Gastroesophageal sphincter (tissue), 4 donors: ENCODE measurements around the gene WIPF1. TPM values are rescaled to one million over a fixed set of nuclear protein-coding genes. Genes with fewer than 3 reads are reported as not detected.

Experiments
- ATAC-seq: fragments of 150-250 bp; one replicate; pipeline ENCODE4 v1.9.1; 2016; ENCODE audit warnings: mild to moderate bottlenecking, moderate library complexity
- H3K27ac ChIP-seq, 4 donors: fragments of 200-600 bp; sonication (generic) in 3 of 4; 1 replicate in 3 of 4; 2 replicates in 1 of 4; pipeline ENCODE4 v1.5.1; 2016 to 2019
- H3K27me3 ChIP-seq: fragments of 200-600 bp; sonication (generic); one replicate; pipeline ENCODE4 v1.5.1; 2019
- H3K36me3 ChIP-seq, 2 donors: fragments of 200-600 bp; sonication (generic); one replicate each; pipeline ENCODE4 v1.5.1; 2019; ENCODE audit warnings: control low read depth in 1 of 2
- H3K4me1 ChIP-seq, 3 donors: fragments of 200-600 bp; sonication (generic); 1 replicate in 2 of 3; 2 replicates in 1 of 3; pipeline ENCODE4 v1.5.1; 2016 to 2019; ENCODE audit warnings: control low read depth in 2 of 3
- H3K4me3 ChIP-seq, 2 donors: fragments of 200-600 bp; sonication (generic); one replicate each; pipeline ENCODE4 v1.5.1; 2019; ENCODE audit warnings: mild to moderate bottlenecking in 1 of 2, moderate library complexity in 1 of 2
- H3K9me3 ChIP-seq, 3 donors: fragments of 200-600 bp; sonication (generic); one replicate each; pipeline ENCODE4 v1.5.1; 2017 to 2019; ENCODE audit warnings: control low read depth in 2 of 3
- CTCF ChIP-seq, 4 experiments: fragments of 200-600 bp in 2 of 4; fragments of 450-650 bp in 2 of 4; sonication (generic) in 1 of 4; IDR thresholded peaks; one replicate each; pipeline ENCODE4 v1.5.1; 2017 to 2019; ENCODE audit warnings: antibody characterized with exemption in 4 of 4, mild to moderate bottlenecking in 2 of 4, moderate library complexity in 2 of 4
- EP300 ChIP-seq: sonication (generic); formaldehyde crosslinking; IDR thresholded peaks from one replicate; pipeline ENCODE4 v1.6.1; 2017; ENCODE audit warnings: antibody characterized with exemption, mild to moderate bottlenecking
- POLR2A ChIP-seq, 2 donors: fragments of 450-650 bp; IDR thresholded peaks; one replicate each; pipeline ENCODE4 v1.6.1; 2017; ENCODE audit warnings: antibody characterized with exemption in 2 of 2, mild to moderate bottlenecking in 2 of 2, moderate library complexity in 1 of 2
- POLR2AphosphoS5 ChIP-seq: sonication (generic); formaldehyde crosslinking; IDR thresholded peaks from one replicate; pipeline ENCODE4 v1.6.1; 2017; ENCODE audit warnings: antibody characterized with exemption
- WGBS, 2 donors: methylation state at CpG; one replicate each; pipeline ENCODE4 v1.1.5; 2018; ENCODE audit warnings: low coverage in 1 of 2; 5-methylcytosine and 5-hydroxymethylcytosine counted together
- total RNA-seq, 4 donors: library from RNA; depleted of rRNA; stranded (reverse); fragments of >200 nt; gene quantifications; one replicate each; pipeline ENCODE4 v1.1.0, GENCODE V29; 2016

WIPF1 gene
- total RNA-seq, 4 donors from 2014 or later, result 32.2 to 50.4 (median 44.2) TPM

DNA sequence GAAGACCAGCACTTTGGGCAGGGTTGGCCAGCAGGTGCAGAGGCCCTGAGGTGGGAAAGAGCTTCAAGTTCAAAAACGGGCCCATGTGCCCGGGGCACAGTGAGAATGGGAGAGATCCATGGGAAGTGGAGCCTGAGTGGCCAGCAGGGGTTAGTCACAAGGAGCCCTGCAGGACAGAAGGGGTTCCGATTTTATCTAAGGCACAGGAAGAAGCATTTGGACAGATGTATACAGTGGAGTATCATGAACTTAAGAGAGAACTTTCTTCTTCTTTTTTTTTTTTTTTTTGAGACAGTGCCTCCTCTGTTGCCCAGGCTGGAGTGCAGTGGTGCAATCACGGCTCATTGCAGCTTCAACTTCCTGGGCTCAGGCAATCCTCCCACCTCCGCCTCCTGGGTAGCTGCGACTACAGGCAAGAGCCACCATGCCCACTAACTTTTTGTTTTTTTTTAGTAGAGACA is 24.0 kb downstream of the WIPF1 start:
- TF ChIP-seq POLR2AphosphoS5 (no peak), EP300 (no peak), CTCF (IDR thresholded peaks at IDR 0.05) (no peak), POLR2A (IDR thresholded peaks at IDR 0.05) (no peak)
- Histone ChIP-seq H3K9me3 (no peaks in the 10 kb centered on the region), H3K4me3 (no peak overlapping the region), H3K27ac (peak overlapping the region in 2 of 4 donors; percentile 32 to 42), H3K36me3 (peaks cover 0 to 65% of the 10 kb centered on the region in 2 donors), H3K27me3 (no peaks in the 10 kb centered on the region), H3K4me1 (peaks cover 0 to 28% (median 0%) of the 10 kb centered on the region in 3 donors)
- ATAC-seq, result no peak
- 83 to 84% methylated on average over 6 of the region's 6 CpGs for WGBS, 2 donors

- 87 to 96% methylated on average over 3 of the region's 3 CpGs for WGBS, 2 donors
- ATAC-seq, result no peak
- Histone ChIP-seq H3K4me3 (no peak overlapping the region), H3K9me3 (no peaks in the 10 kb centered on the region), H3K4me1 (peaks cover 0 to 28% (median 0%) of the 10 kb centered on the region in 3 donors), H3K27ac (no peak overlapping the region), H3K27me3 (no peaks in the 10 kb centered on the region), H3K36me3 (peaks cover 0 to 71% of the 10 kb centered on the region in 2 donors)
- TF ChIP-seq EP300 (no peak), POLR2A (IDR thresholded peaks at IDR 0.05) (no peak), POLR2AphosphoS5 (no peak), CTCF (IDR thresholded peaks at IDR 0.05) (no peak)
Observed at GRCh38 chr2:174572556-174572955, 25.0 kb downstream of the WIPF1 start.

GRCh38 chr2:174571669-174572323 is 25.8 kb downstream of the WIPF1 start:
- ATAC-seq, result no peak
- 93% methylated on average over 3 to 20 of the region's 33 CpGs for WGBS, 2 donors

GRCh38 chr2:174570318-174570958 is 27.2 kb downstream of the WIPF1 start:
- no peak for TF ChIP-seq EP300
- no peak for TF ChIP-seq POLR2AphosphoS5
- TF ChIP-seq CTCF (IDR thresholded peaks at IDR 0.05), result no peak
- no peak for TF ChIP-seq POLR2A (IDR thresholded peaks at IDR 0.05)
- ATAC-seq, result no peak
- 92 to 99% methylated on average over 6 to 8 of the region's 8 CpGs for WGBS, 2 donors
- H3K9me3 ChIP-seq, result no peaks in the 10 kb centered on the region
- peaks cover 0 to 78% of the 10 kb centered on the region in 2 donors for H3K36me3 ChIP-seq
- no peak overlapping the region for H3K4me3 ChIP-seq
- H3K27me3 ChIP-seq, result no peaks in the 10 kb centered on the region
- peaks cover 0 to 23% (median 0%) of the 10 kb centered on the region in 3 donors for H3K4me1 ChIP-seq
- no peak overlapping the region for H3K27ac ChIP-seq

More at GRCh38 chr2:174571669-174572323, 25.8 kb downstream of the WIPF1 start:
- no peak overlapping the region for H3K27ac ChIP-seq
- H3K4me1 ChIP-seq, result peaks cover 0 to 28% (median 0%) of the 10 kb centered on the region in 3 donors
- no peaks in the 10 kb centered on the region for H3K27me3 ChIP-seq
- H3K4me3 ChIP-seq, result no peak overlapping the region
- no peak for TF ChIP-seq POLR2A (IDR thresholded peaks at IDR 0.05)
- no peak for TF ChIP-seq CTCF (IDR thresholded peaks at IDR 0.05)
- TF ChIP-seq POLR2AphosphoS5, result no peak
- no peak for TF ChIP-seq EP300
- peaks cover 0 to 71% of the 10 kb centered on the region in 2 donors for H3K36me3 ChIP-seq
- no peaks in the 10 kb centered on the region for H3K9me3 ChIP-seq
